GM19351 (cell line): ENCODE measurements around the gene VTI1A.
"Not testable (repeated sequence)": the region's sequence is repeated elsewhere in the genome, so short reads cannot be mapped to it uniquely, and the experiment has no call there.

ENCODE experiments used
- ATAC-seq: cut with Tn5 transposase; IDR thresholded peaks from one replicate; pipeline ENCODE4 v1.9.1; 2021; ENCODE audit warnings: mild to moderate bottlenecking, moderate library complexity; ENCODE audit not compliant: unreplicated experiment

VTI1A gene

GRCh38 chr10:112448888-112449287 is 1.9 kb downstream of the VTI1A start:
- ATAC-seq = no peak

- ATAC-seq = no peak
These were observed 8.1 kb downstream of the VTI1A start for GRCh38 chr10:112454910-112455779.

GRCh38 chr10:112456533-112456932 is 9.5 kb downstream of the VTI1A start:
- peak; percentile 44 for ATAC-seq

GRCh38 chr10:112460366-112460765 is 13.4 kb downstream of the VTI1A start:
- no peak for ATAC-seq

GRCh38 chr10:112461029-112461887 is 14.2 kb downstream of the VTI1A start:
- no peak for ATAC-seq

GRCh38 chr10:112464074-112464473 is 17.1 kb downstream of the VTI1A start:
- ATAC-seq = not testable (repeated sequence)

- ATAC-seq = no peak
These were observed 18.4 kb downstream of the VTI1A start for GRCh38 chr10:112465299-112465883.

- ATAC-seq = no peak
These were observed 19.8 kb downstream of the VTI1A start for GRCh38 chr10:112466802-112467201.

GRCh38 chr10:112467541-112468075 is 20.6 kb downstream of the VTI1A start:
- ATAC-seq = no peak

- peak; percentile 91 for ATAC-seq
These were observed 25.0 kb downstream of the VTI1A start for GRCh38 chr10:112471878-112472487.

- no peak for ATAC-seq
These were observed 28.7 kb downstream of the VTI1A start for GRCh38 chr10:112475575-112476218.

GRCh38 chr10:112481602-112482001 is 34.6 kb downstream of the VTI1A start:
- no peak for ATAC-seq

- no peak for ATAC-seq
These were observed 37.4 kb downstream of the VTI1A start for GRCh38 chr10:112484399-112484798.

- ATAC-seq = no peak
These were observed 40.9 kb downstream of the VTI1A start for GRCh38 chr10:112487964-112488363.

- ATAC-seq = no peak
These were observed 43.5 kb downstream of the VTI1A start for GRCh38 chr10:112490545-112490944.

- no peak for ATAC-seq
These were observed 44.1 kb downstream of the VTI1A start for GRCh38 chr10:112491144-112491543.

GRCh38 chr10:112492736-112493135 is 45.7 kb downstream of the VTI1A start:
- ATAC-seq = no peak

- no peak for ATAC-seq
These were observed 50.4 kb downstream of the VTI1A start for GRCh38 chr10:112497347-112497950.

- ATAC-seq = no peak
These were observed 51.8 kb downstream of the VTI1A start for GRCh38 chr10:112498806-112499205.

GRCh38 chr10:112499985-112500384 is 53.0 kb downstream of the VTI1A start:
- ATAC-seq = not testable (repeated sequence)
